HG02852 (cell line): Measurements from ENCODE around the gene KAZN.

Experiments used
- ATAC-seq: cut with Tn5 transposase; IDR thresholded peaks from one replicate; pipeline ENCODE4 v1.9.1; 2021; ENCODE audit warnings: mild to moderate bottlenecking, moderate library complexity; ENCODE audit not compliant: unreplicated experiment

Gene KAZN

GRCh38 chr1:15014516-15014915, 416.0 kb downstream of the KAZN start:
- ATAC-seq, result no peak

DNA sequence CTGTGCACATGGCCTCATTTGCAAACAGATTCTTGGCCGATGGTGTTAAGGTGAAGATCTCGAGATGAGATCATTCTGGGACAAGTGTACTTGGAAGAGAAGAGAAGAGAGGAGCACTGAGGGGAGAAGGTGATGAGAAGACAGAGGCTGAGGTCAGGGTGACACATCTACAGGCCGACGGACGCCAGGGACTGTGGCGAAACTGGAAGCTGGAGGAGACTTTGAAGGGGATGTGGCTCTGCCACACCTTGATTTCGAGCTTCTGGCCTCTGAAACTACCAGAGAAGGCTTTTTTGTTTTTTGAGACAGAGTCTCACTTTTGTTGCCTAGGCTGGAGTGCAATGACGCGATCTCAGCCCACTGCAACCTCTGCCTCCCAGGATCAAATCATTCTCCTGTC, 417.5 kb downstream of the KAZN start:
- ATAC-seq, result no peak

GRCh38 chr1:15016526-15016925, 418.0 kb downstream of the KAZN start:
- ATAC-seq, result no peak

DNA sequence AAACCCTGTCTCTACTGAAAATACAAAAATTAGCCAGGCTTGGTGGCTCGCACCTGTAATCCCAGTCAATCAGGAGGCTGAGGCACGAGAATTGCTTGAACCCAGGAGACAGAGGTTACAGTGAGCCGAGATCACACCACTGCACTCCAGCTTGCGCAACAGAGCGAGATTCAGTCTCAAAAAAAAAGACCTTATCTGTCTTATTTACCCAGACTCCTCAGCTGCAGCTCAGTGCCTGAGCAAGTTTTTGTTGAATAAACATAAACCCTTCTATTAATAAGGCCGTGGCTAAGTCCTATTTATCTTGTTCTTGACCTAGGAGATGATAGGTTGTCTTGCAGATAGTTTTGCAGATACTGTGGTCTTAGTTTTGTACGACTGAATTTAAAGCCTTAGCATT, 418.6 kb downstream of the KAZN start:
- no peak for ATAC-seq

- no peak for ATAC-seq
Observed at GRCh38 chr1:15018767-15019166, 420.3 kb downstream of the KAZN start.

- ATAC-seq, result no peak
Observed at GRCh38 chr1:15020943-15021745, 422.7 kb downstream of the KAZN start.

DNA sequence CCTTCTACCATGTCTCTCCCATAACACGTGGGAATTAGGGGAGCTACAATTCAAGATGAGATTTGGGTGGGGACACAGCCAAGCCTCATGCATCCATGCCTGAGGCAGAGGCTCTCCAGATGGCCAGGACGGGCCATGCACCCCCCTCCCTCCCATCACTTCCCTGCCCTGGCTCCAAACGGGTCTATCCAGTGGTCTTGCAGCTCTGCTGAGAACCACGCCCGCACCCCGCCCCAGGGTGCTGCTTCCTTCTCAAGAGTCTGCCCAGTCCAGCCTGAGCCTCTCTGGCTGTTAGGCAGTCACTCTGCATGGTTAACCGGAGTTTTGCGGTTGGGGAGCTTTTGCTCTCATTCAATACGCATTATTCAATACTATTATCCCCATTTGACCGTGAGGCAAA, 423.6 kb downstream of the KAZN start:
- ATAC-seq, result no peak

- ATAC-seq, result no peak
Observed at GRCh38 chr1:15023205-15023604, 424.7 kb downstream of the KAZN start.

GRCh38 chr1:15023976-15024375, 425.5 kb downstream of the KAZN start:
- no peak for ATAC-seq

DNA sequence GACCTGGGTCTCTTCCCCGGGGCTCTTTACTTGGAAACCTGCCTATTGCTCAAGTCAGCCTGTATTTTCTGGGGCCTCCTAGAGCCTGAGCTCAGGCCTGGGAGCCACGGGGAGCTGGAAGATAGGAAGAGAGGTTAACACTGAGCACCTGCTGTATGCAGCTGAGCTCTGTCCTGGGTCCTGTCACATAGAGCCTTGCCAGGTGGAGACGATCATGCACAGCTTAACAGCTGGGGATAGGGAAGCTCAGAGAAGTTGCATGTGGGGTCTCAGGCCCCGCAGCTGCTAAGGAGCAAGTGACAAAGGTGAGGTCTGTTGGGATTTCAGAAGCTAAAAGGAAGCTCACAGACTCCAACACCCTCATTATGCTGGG, 427.6 kb downstream of the KAZN start:
- no peak for ATAC-seq

GRCh38 chr1:15027515-15027986, 429.1 kb downstream of the KAZN start:
- no peak for ATAC-seq

GRCh38 chr1:15028102-15028501, 429.6 kb downstream of the KAZN start:
- ATAC-seq, result no peak

GRCh38 chr1:15028616-15029015, 430.1 kb downstream of the KAZN start:
- ATAC-seq, result no peak

GRCh38 chr1:15029036-15029435, 430.6 kb downstream of the KAZN start:
- no peak for ATAC-seq

- ATAC-seq, result no peak
Observed at GRCh38 chr1:15029786-15030185, 431.3 kb downstream of the KAZN start.

- no peak for ATAC-seq
Observed at GRCh38 chr1:15031251-15031933, 432.9 kb downstream of the KAZN start.

GRCh38 chr1:15033264-15033663, 434.8 kb downstream of the KAZN start:
- ATAC-seq, result no peak

DNA sequence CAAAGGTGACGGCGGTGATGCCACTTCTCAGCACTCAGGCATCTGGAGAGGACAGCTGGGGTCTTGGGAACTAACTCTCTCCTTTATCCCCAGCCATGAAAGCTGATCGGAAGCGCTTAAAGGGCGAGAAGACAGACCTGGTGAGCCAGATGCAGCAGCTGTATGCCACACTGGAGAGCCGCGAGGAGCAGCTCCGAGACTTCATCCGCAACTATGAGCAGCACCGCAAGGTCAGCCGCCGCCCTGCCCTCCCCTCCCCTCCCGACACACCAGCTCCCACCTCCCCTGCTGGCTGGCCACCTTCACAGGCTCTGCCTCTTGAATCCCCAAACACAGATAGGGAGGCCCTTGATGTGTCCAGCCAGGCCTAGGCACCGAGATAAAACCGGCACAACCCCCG, 436.2 kb downstream of the KAZN start:
- no peak for ATAC-seq

DNA sequence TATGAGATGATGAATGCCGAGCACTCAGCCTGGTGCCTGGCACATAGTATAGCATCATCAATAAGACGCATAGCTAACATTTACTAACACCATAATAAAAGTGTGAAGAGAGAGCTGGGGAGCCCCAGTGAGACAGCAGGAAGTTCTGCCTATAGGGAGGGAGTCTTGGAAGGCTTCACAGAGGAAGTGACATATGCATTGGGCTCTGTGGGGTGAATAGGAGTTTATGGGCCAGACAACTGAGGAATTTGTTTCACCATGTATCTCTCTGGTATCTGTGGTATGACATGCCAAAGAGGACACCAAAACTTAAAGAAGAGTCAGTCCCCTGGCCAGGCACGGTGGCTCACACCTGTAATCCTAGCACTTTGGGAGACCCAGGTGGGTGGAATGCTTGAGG, 436.8 kb downstream of the KAZN start:
- ATAC-seq, result no peak

GRCh38 chr1:15036101-15036500, 437.6 kb downstream of the KAZN start:
- no peak for ATAC-seq

GRCh38 chr1:15038232-15039016, 439.9 kb downstream of the KAZN start:
- ATAC-seq, result no peak
